HG03280 (cell line): Measurements from ENCODE around the gene SIK3.
"Not testable (repeated sequence)": the region's sequence is repeated elsewhere in the genome, so short reads cannot be mapped to it uniquely, and the experiment has no call there.

Experiments used
- ATAC-seq: cut with Tn5 transposase; IDR thresholded peaks from one replicate; pipeline ENCODE4 v1.9.1; 2021; ENCODE audit warnings: mild to moderate bottlenecking, moderate library complexity; ENCODE audit not compliant: unreplicated experiment

SIK3 gene

GRCh38 chr11:116808262-116809175 lies 289.7 kb downstream of the SIK3 start:
- ATAC-seq: no peak

- no peak for ATAC-seq
Measured at GRCh38 chr11:116807601-116808261, 290.5 kb downstream of the SIK3 start.

DNA sequence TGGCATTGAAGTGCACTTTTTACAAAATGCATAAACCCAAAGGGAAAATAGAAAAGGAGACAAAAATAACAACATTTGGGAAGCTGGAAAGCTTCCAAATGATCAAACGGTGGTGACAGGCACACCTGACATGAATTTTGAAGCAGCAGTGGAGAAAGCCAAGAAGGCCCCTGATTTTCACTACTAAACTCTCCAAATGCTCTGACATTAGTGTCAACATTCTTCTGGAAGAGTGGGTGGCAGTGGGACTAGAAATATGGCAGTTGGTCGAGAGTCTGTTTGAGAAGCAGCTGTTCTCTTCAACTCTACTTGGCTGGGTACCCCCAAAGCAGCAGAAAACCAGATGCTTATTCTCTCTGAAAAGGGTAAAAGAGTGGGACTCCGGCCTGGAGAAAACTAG lies 294.2 kb downstream of the SIK3 start:
- no peak for ATAC-seq

- not testable (repeated sequence) for ATAC-seq
Measured at GRCh38 chr11:116801662-116802061, 296.6 kb downstream of the SIK3 start.

- ATAC-seq: no peak
Measured at GRCh38 chr11:116800610-116801009, 297.6 kb downstream of the SIK3 start.

- no peak for ATAC-seq
Measured at GRCh38 chr11:116798368-116798767, 299.9 kb downstream of the SIK3 start.

DNA sequence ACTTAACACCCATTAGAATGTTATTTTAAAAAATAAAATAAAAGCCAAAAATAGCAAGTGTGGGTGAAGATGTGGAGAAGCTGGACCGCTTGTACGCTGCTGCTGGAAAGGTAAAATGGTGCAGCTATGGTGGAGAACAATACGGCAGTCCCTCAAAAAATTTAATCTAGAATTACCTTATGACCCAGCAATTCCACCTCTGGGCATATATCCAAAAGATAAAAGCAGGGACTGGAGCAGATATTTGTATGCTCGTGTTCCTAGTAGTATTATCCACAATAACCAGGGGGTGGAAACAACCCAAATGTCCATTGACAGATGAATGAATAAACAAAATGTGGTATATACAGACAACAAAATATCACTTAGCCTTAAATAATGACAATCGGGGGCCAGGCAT lies 300.4 kb downstream of the SIK3 start:
- ATAC-seq: no peak

DNA sequence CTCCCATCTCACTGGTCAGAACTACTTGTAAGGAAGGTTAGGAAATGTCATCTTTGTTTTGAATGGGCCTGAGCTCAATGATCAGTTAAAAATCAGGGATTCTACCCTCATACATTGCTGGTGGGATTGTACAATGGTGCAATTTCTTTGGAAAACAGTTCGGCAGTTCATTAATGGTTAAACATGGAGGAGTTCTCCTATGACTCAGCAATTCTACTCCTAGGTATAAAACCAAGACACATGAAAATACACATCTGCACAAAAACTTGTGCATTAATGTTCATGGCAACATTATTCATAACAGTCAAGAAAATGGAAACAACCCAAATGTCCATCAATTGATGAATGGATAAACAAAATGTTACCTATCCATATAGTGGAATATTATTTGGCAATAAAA lies 301.7 kb downstream of the SIK3 start:
- no peak for ATAC-seq

DNA sequence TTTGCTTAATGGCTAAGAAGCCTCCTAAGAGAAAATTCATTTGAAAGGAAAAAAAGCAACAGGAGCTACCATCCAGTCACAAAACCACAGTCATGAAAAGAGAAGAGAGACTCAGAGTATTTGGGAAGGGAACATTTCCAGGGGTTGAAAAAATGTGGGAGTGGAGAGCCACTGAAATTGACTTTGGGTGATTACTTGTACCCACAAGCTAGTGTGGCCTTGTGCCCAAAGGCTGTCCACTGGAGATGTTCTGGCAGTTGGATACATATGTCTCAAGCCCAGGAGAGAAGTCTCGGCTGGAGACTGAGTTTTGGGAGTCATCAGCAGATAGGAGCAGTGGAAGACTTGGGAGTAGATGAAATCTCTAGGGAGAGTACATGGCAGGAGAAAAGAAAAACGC lies 303.4 kb downstream of the SIK3 start:
- ATAC-seq: no peak

DNA sequence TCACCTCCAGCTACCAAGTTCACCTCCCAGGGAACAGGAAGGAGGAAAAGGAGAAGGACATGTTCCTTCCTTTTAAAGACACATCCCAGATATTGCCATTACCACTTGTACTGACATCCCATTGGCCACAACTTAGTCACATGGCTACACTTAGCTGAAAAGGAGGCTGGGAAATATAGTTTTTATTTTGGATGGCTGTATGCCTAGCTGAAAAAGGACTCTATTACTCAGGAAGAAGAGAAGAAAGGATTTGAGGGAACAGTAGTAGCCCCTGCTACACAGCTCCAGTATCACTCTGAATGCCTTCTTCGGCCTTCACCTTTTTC lies 304.5 kb downstream of the SIK3 start:
- no peak for ATAC-seq
